AG04450 (cell line): ENCODE measurements around the gene KCNN2. TPM values are rescaled to one million over a fixed set of nuclear protein-coding genes. Genes with fewer than 3 reads are reported as not detected.

ENCODE experiments used
- CTCF ChIA-PET: fragments of 300-600, 350-600 bp; formaldehyde crosslinking; extraction: SDS; loops from one replicate; lab custom pipeline; 2022; ENCODE audit warnings: antibody characterized with exemption, inconsistent platforms; lab: Charles Lee
- POLR2A ChIA-PET: fragments of 350-600 bp; formaldehyde crosslinking; extraction: SDS; loops from one replicate; lab custom pipeline; 2021; ENCODE audit warnings: antibody characterized with exemption, inconsistent platforms; lab: Yijun Ruan, JAX
- DNase-seq: peaks from one replicate; pipeline ENCODE4 v3.0.0-alpha.2; 2011; ENCODE audit warnings: low read depth, low spot score
- H3K27ac ChIP-seq: one replicate; pipeline ENCODE4 v1.5.1; 2012; ENCODE audit warnings: low read depth, low read length, control low read depth
- H3K27me3 ChIP-seq: one replicate; pipeline ENCODE4 v1.6.0; 2012; ENCODE audit warnings: low read length; ENCODE audit not compliant: control insufficient read depth, insufficient read depth
- H3K4me3 ChIP-seq: 2 replicates; pipeline ENCODE4 v1.5.1; 2011; ENCODE audit warnings: mild to moderate bottlenecking, low read depth, low read length, control low read depth
- H3K9me3 ChIP-seq: 2 replicates; pipeline ENCODE4 v1.5.1; 2012; ENCODE audit warnings: low read length; ENCODE audit not compliant: control insufficient read depth, insufficient read depth
- polyA plus RNA-seq: library from polyadenylated mRNA; depleted of rRNA; stranded (reverse); fragments of >200 nt; gene quantifications from 2 replicates; pipeline ENCODE4 v1.2.3, GENCODE V29; 2011
- TF ChIP-seq, protein P1 (sequence below): IDR thresholded peaks from 2 replicates; pipeline ENCODE4 v1.5.1; 2011; ENCODE audit warnings: low read depth, low read length, control low read depth, inconsistent platforms

The KCNN2 gene
- polyA plus RNA-seq, 1 experiment, result 0.86 TPM

GRCh38 chr5:114319236-114319635, 42.6 kb upstream of the KCNN2 start:
- CTCF ChIA-PET, result no interaction called here
- Histone ChIP-seq H3K27me3 (no peaks in the 10 kb centered on the region), H3K27ac (no peak overlapping the region), H3K9me3 (no peaks in the 10 kb centered on the region), H3K4me3 (no peak overlapping the region)
- POLR2A ChIA-PET, result no interaction called here
- TF ChIP-seq, protein P1, sequence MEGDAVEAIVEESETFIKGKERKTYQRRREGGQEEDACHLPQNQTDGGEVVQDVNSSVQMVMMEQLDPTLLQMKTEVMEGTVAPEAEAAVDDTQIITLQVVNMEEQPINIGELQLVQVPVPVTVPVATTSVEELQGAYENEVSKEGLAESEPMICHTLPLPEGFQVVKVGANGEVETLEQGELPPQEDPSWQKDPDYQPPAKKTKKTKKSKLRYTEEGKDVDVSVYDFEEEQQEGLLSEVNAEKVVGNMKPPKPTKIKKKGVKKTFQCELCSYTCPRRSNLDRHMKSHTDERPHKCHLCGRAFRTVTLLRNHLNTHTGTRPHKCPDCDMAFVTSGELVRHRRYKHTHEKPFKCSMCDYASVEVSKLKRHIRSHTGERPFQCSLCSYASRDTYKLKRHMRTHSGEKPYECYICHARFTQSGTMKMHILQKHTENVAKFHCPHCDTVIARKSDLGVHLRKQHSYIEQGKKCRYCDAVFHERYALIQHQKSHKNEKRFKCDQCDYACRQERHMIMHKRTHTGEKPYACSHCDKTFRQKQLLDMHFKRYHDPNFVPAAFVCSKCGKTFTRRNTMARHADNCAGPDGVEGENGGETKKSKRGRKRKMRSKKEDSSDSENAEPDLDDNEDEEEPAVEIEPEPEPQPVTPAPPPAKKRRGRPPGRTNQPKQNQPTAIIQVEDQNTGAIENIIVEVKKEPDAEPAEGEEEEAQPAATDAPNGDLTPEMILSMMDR, result no peak
- no peak for DNase-seq

- Histone ChIP-seq H3K27me3 (no peaks in the 10 kb centered on the region), H3K9me3 (no peaks in the 10 kb centered on the region), H3K27ac (no peak overlapping the region), H3K4me3 (no peak overlapping the region)
- POLR2A ChIA-PET, result no interaction called here
- CTCF ChIA-PET, result no interaction called here
- no peak for DNase-seq
- TF ChIP-seq, protein P1, result no peak
Measured at GRCh38 chr5:114319821-114320220, 42.0 kb upstream of the KCNN2 start.

DNA sequence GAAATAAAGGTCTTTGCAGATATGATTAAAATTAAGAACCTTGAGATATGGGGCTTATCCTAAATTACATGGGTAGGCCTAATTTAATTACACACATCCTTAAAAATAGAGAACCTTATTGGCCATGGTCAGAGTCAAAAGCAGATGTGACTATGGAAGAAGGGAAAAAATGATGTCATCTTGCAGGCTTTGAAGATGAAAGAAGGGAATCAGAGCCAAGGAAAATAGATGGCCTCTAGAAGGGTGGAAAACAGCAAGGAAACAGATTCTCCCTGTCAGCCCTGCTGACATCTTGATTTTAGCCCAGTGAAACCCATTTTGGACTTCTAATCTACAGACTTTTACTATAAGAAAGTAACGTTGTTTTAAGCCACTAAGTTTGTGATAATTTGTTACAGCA, 37.6 kb upstream of the KCNN2 start:
- TF ChIP-seq, protein P1, result no peak
- DNase-seq, result no peak
- POLR2A ChIA-PET, result no interaction called here
- Histone ChIP-seq H3K27ac (no peak overlapping the region), H3K9me3 (no peaks in the 10 kb centered on the region), H3K4me3 (no peak overlapping the region), H3K27me3 (no peaks in the 10 kb centered on the region)
- CTCF ChIA-PET, result no interaction called here

DNA sequence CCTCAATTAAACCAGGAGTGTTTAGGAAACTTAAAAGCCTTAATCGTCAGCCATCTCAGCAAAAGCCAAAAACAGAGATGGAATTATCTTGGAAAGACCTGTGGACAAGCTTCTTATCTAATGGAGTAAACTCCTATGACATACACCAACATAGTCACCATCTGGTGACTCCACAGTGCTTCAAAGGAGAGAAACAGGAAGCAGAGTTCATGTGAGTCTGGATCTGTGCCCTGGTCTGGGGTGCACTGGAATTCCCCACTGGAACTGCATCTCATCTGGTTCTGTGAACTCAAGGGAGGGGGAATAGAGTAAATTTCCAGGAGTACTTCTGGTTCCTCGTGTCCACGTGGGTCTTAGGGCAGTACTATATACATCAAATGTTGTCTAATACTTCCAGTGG, 36.3 kb upstream of the KCNN2 start:
- ChIA-PET CTCF (no interaction called here), POLR2A (no interaction called here)
- Histone ChIP-seq H3K27me3 (no peaks in the 10 kb centered on the region), H3K4me3 (no peak overlapping the region), H3K27ac (no peak overlapping the region), H3K9me3 (no peaks in the 10 kb centered on the region)
- TF ChIP-seq, protein P1, result no peak
- DNase-seq, result no peak

DNA sequence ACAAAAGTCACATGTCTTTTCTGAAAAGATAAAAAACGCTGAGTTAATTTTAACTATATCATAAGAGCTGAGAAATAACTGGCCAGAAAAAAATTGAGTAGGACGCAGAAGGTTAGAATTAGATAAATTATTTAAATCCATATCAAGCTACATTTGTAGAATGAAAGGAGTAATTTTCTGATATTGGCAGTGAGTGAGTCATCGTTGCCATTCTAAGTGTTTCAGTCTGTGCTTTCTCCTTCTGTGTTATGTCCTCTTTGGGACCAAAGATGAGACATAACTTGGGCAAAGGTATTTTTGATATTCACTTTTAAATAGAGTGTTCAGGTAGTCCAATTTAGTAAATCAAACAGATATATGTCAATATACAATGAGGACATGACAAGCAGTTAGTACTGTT, 34.4 kb upstream of the KCNN2 start:
- Histone ChIP-seq H3K27ac (no peak overlapping the region), H3K4me3 (no peak overlapping the region), H3K27me3 (no peaks in the 10 kb centered on the region), H3K9me3 (no peaks in the 10 kb centered on the region)
- CTCF ChIA-PET, result no interaction called here
- TF ChIP-seq, protein P1, result no peak
- no peak for DNase-seq
- POLR2A ChIA-PET, result no interaction called here
